ENCODE data around the gene GATB.

The GATB gene

GRCh38 chr4:151667048-151667447 lies 93.8 kb downstream of the GATB start:
- no peaks in the 10 kb centered on the region for H3K36me3 Mint-ChIP-seq
- no peak overlapping the region for H3K27ac Mint-ChIP-seq
- DNase-seq (ENCODE audit: low spot score in 2 of 2) (no peak), ATAC-seq (peak; percentile 56)
- no peak overlapping the region for H3K4me3 Mint-ChIP-seq
- H3K9me3 Mint-ChIP-seq: no peaks in the 10 kb centered on the region
- no peaks in the 10 kb centered on the region for H3K4me1 Mint-ChIP-seq

GRCh38 chr4:151666501-151666900 lies 94.3 kb downstream of the GATB start:
- Mint-ChIP-seq H3K9me3 (no peaks in the 10 kb centered on the region), H3K4me3 (no peak overlapping the region), H3K27ac (no peak overlapping the region), H3K36me3 (no peaks in the 10 kb centered on the region), H3K4me1 (no peaks in the 10 kb centered on the region)
- ATAC-seq: no peak
- no peak for DNase-seq (ENCODE audit: low spot score in 2 of 2)

- DNase-seq (ENCODE audit: low spot score in 2 of 2): no peak
- H3K27ac Mint-ChIP-seq: no peak overlapping the region
- H3K36me3 Mint-ChIP-seq: no peaks in the 10 kb centered on the region
- ATAC-seq: no peak
- H3K4me1 Mint-ChIP-seq: no peaks in the 10 kb centered on the region
- no peaks in the 10 kb centered on the region for H3K9me3 Mint-ChIP-seq
- H3K4me3 Mint-ChIP-seq: no peak overlapping the region
These were observed 95.1 kb downstream of the GATB start for GRCh38 chr4:151665785-151666127.

GRCh38 chr4:151665022-151665784 lies 95.6 kb downstream of the GATB start:
- Mint-ChIP-seq H3K36me3 (no peaks in the 10 kb centered on the region), H3K4me1 (no peaks in the 10 kb centered on the region), H3K4me3 (no peak overlapping the region), H3K9me3 (no peaks in the 10 kb centered on the region), H3K27ac (no peak overlapping the region)
- ATAC-seq: no peak
- DNase-seq (ENCODE audit: low spot score in 2 of 2): no peak

GRCh38 chr4:151664289-151664688 lies 96.5 kb downstream of the GATB start:
- no peak for DNase-seq (ENCODE audit: low spot score in 2 of 2)
- no peak overlapping the region for H3K27ac Mint-ChIP-seq
- no peaks in the 10 kb centered on the region for H3K4me1 Mint-ChIP-seq
- H3K9me3 Mint-ChIP-seq: no peaks in the 10 kb centered on the region
- H3K36me3 Mint-ChIP-seq: no peaks in the 10 kb centered on the region
- ATAC-seq: no peak
- H3K4me3 Mint-ChIP-seq: no peak overlapping the region

GRCh38 chr4:151663109-151663508 lies 97.7 kb downstream of the GATB start:
- H3K9me3 Mint-ChIP-seq: no peaks in the 10 kb centered on the region

GRCh38 chr4:151661873-151662272 lies 98.9 kb downstream of the GATB start:
- Mint-ChIP-seq H3K4me3 (no peak overlapping the region), H3K9me3 (no peaks in the 10 kb centered on the region), H3K36me3 (no peaks in the 10 kb centered on the region), H3K4me1 (no peaks in the 10 kb centered on the region), H3K27ac (no peak overlapping the region)
- DNase-seq (ENCODE audit: low spot score in 2 of 2): no peak
- no peak for ATAC-seq

More at GRCh38 chr4:151663109-151663508, 97.7 kb downstream of the GATB start:
- H3K36me3 Mint-ChIP-seq: no peaks in the 10 kb centered on the region
- no peaks in the 10 kb centered on the region for H3K4me1 Mint-ChIP-seq
- no peak overlapping the region for H3K27ac Mint-ChIP-seq
- ATAC-seq (no peak), DNase-seq (ENCODE audit: low spot score in 2 of 2) (no peak)
- no peak overlapping the region for H3K4me3 Mint-ChIP-seq

- Mint-ChIP-seq H3K9me3 (no peaks in the 10 kb centered on the region), H3K36me3 (no peaks in the 10 kb centered on the region), H3K4me3 (no peak overlapping the region), H3K4me1 (no peaks in the 10 kb centered on the region), H3K27ac (no peak overlapping the region)
- DNase-seq (ENCODE audit: low spot score in 2 of 2): no peak
- no peak for ATAC-seq
These were observed 100.1 kb downstream of the GATB start for GRCh38 chr4:151660676-151661075.

- no peak overlapping the region for H3K27ac Mint-ChIP-seq
- H3K4me1 Mint-ChIP-seq: no peaks in the 10 kb centered on the region
- H3K9me3 Mint-ChIP-seq: no peaks in the 10 kb centered on the region
- no peak overlapping the region for H3K4me3 Mint-ChIP-seq
- ATAC-seq (no peak), DNase-seq (ENCODE audit: low spot score in 2 of 2) (no peak)
- no peaks in the 10 kb centered on the region for H3K36me3 Mint-ChIP-seq
These were observed 101.0 kb downstream of the GATB start for GRCh38 chr4:151659601-151660364.

- ATAC-seq: no peak
- H3K9me3 Mint-ChIP-seq: no peaks in the 10 kb centered on the region
- H3K4me3 Mint-ChIP-seq: no peak overlapping the region
- H3K36me3 Mint-ChIP-seq: no peaks in the 10 kb centered on the region
- H3K27ac Mint-ChIP-seq: no peak overlapping the region
- H3K4me1 Mint-ChIP-seq: no peaks in the 10 kb centered on the region
- no peak for DNase-seq (ENCODE audit: low spot score in 2 of 2)
These were observed 101.7 kb downstream of the GATB start for GRCh38 chr4:151658959-151659600.

GRCh38 chr4:151657896-151658295 lies 102.9 kb downstream of the GATB start:
- H3K4me3 Mint-ChIP-seq: no peak overlapping the region
- DNase-seq (ENCODE audit: low spot score in 2 of 2) (no peak), ATAC-seq (no peak)
- no peaks in the 10 kb centered on the region for H3K36me3 Mint-ChIP-seq
- no peaks in the 10 kb centered on the region for H3K4me1 Mint-ChIP-seq
- no peaks in the 10 kb centered on the region for H3K9me3 Mint-ChIP-seq
- no peak overlapping the region for H3K27ac Mint-ChIP-seq

- Mint-ChIP-seq H3K36me3 (no peaks in the 10 kb centered on the region), H3K27ac (no peak overlapping the region), H3K4me1 (no peaks in the 10 kb centered on the region), H3K4me3 (no peak overlapping the region), H3K9me3 (no peaks in the 10 kb centered on the region)
- DNase-seq (ENCODE audit: low spot score in 2 of 2) (no peak), ATAC-seq (no peak)
These were observed 104.7 kb downstream of the GATB start for GRCh38 chr4:151656058-151656457.

- H3K4me1 Mint-ChIP-seq: no peaks in the 10 kb centered on the region
- ATAC-seq (no peak), DNase-seq (ENCODE audit: low spot score in 2 of 2) (no peak)
- no peaks in the 10 kb centered on the region for H3K9me3 Mint-ChIP-seq
- no peak overlapping the region for H3K4me3 Mint-ChIP-seq
- H3K27ac Mint-ChIP-seq: no peak overlapping the region
- H3K36me3 Mint-ChIP-seq: no peaks in the 10 kb centered on the region
These were observed 107.3 kb downstream of the GATB start for GRCh38 chr4:151653548-151653918.

- Mint-ChIP-seq H3K27ac (no peak overlapping the region), H3K4me3 (no peak overlapping the region), H3K4me1 (no peaks in the 10 kb centered on the region), H3K9me3 (no peaks in the 10 kb centered on the region), H3K36me3 (no peaks in the 10 kb centered on the region)
- DNase-seq (ENCODE audit: low spot score in 2 of 2): no peak
- ATAC-seq: peak; percentile 30
These were observed 107.8 kb downstream of the GATB start for GRCh38 chr4:151652841-151653547.

GRCh38 chr4:151651496-151651895 lies 109.3 kb downstream of the GATB start:
- H3K27ac Mint-ChIP-seq: no peak overlapping the region

More at GRCh38 chr4:151651496-151651895, 109.3 kb downstream of the GATB start:
- Mint-ChIP-seq H3K4me1 (no peaks in the 10 kb centered on the region), H3K36me3 (no peaks in the 10 kb centered on the region), H3K9me3 (no peaks in the 10 kb centered on the region), H3K4me3 (no peak overlapping the region)
- ATAC-seq (no peak), DNase-seq (ENCODE audit: low spot score in 2 of 2) (no peak)
